ENCODE data around the gene CABP7.

CABP7 gene

GRCh38 chr22:29726106-29726505 lies 6.3 kb downstream of the CABP7 start:
- DNase-seq (ENCODE audit: low spot score): no peak
- in situ Hi-C loops (cut with MboI; ENCODE audit: low sequenced_read_pairs, unreplicated experiment): no loop called here
- no peak for TF ChIP-seq CTCF (IDR thresholded peaks at IDR 0.05; ENCODE audit: borderline replicate concordance, control extremely low read depth, extremely low read depth, insufficient read depth, missing control alignments)

DNA sequence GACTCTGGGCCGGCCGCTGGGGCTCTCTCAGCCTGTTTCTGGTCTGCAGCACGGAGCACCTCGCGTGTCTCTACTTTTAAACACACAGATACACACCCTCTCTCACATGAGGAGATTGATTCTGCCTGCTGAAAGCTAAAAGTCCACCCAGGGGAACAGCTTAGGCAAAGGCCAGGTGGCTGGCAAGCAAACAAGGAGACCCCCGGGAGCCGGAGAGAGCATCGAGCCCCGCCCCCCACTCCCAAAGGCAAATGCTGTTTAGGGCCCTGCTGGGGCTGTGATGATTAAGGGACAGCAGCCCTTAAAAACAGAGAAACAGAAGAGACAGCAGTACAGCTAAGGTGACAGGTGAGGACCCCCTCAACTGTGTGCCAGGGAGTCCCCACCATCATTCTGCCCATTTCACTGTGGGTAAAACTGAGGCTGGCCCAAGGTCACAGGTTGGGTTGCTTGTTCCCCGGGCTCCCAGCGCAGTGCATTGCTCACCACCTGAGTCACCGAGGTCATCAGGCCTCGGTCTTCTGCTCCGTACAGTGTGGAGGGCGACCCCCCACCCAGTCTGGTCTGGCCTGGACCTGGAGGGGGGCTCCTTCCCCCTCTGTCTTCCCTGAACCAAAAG lies 6.8 kb downstream of the CABP7 start:
- in situ Hi-C loops (cut with MboI; ENCODE audit: low sequenced_read_pairs, unreplicated experiment): no loop called here
- TF ChIP-seq CTCF (IDR thresholded peaks at IDR 0.05; ENCODE audit: borderline replicate concordance, control extremely low read depth, extremely low read depth, insufficient read depth, missing control alignments): no peak
- no peak for DNase-seq (ENCODE audit: low spot score)

GRCh38 chr22:29727131-29727523 lies 7.3 kb downstream of the CABP7 start:
- in situ Hi-C loops (cut with MboI; ENCODE audit: low sequenced_read_pairs, unreplicated experiment): no loop called here
- peak; percentile 79 for DNase-seq (ENCODE audit: low spot score)
- TF ChIP-seq CTCF (IDR thresholded peaks at IDR 0.05; ENCODE audit: borderline replicate concordance, control extremely low read depth, extremely low read depth, insufficient read depth, missing control alignments): peak; percentile 32

DNA sequence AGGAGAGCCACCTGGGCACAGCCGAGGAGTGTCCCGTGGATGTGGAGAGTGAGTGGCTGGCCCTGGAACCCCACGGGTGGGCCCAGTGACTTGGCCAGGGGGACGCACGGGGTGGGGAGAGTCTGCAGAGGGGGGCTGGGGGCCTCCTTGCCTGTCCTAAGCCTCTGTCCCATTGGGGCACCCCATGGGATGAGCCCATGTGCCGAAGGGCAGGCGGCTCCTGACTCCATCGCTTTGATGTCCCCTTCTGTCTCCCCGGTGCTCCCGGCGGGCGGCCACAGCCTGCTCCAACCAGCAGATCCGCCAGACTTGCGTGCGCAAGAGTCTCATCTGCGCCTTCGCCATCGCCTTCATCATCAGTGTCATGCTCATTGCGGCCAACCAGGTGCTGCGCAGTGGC lies 9.4 kb downstream of the CABP7 start:
- in situ Hi-C loops (cut with MboI; ENCODE audit: low sequenced_read_pairs, unreplicated experiment): no loop called here
- DNase-seq (ENCODE audit: low spot score): no peak
- no peak for TF ChIP-seq CTCF (IDR thresholded peaks at IDR 0.05; ENCODE audit: borderline replicate concordance, control extremely low read depth, extremely low read depth, insufficient read depth, missing control alignments)

DNA sequence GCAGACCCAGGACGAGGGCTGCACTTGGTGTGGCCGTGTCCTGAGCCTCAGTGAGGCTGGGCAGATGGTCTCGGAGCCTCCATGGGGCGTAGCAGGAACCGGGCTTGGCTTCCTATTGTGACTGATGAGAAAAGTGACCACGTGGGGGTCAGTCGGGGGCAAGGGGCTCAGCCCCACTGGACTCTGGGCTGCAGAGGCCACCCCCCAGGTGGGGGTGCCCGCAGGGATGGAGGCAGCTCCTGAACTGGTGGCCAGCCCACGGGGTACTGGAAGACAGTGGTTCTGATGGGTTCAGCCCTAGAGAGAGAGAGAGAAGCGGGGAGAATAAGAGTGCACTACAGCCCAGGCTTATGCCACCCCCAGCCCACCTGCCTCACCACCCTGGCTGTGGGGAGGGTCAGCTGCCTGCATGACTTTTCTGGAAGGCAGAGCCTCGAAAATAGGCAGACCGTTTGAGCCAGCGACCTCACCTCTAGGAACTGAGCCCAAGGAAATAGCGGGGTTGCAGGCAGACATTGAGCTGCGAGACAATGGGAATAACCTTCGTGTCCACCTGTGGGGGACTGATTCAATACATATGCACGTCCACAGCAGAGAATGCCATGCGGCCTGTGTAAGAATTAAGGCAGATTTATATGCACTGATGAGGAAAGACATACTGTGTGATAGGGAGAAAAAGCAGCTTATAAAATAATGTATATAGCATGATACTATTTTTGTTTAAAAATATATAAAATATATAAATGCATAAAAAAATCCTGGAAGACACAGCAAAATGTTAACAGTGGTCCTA lies 11.5 kb downstream of the CABP7 start:
- in situ Hi-C loops (cut with MboI; ENCODE audit: low sequenced_read_pairs, unreplicated experiment): no loop called here

GRCh38 chr22:29732883-29733282 lies 13.1 kb downstream of the CABP7 start:
- in situ Hi-C loops (cut with MboI; ENCODE audit: low sequenced_read_pairs, unreplicated experiment): no loop called here
- TF ChIP-seq CTCF (IDR thresholded peaks at IDR 0.05; ENCODE audit: borderline replicate concordance, control extremely low read depth, extremely low read depth, insufficient read depth, missing control alignments): no peak
- no peak for DNase-seq (ENCODE audit: low spot score)

More for the DNA sequence above, 11.5 kb downstream of the CABP7 start:
- no peak for DNase-seq (ENCODE audit: low spot score)
- no peak for TF ChIP-seq CTCF (IDR thresholded peaks at IDR 0.05; ENCODE audit: borderline replicate concordance, control extremely low read depth, extremely low read depth, insufficient read depth, missing control alignments)

All from GM13976 (cell line).